Aorta (tissue), 5 donors: ENCODE measurements around the gene PLPP3. TPM values are rescaled to one million over a fixed set of nuclear protein-coding genes. Genes with fewer than 3 reads are reported as not detected.

Source experiments
- ATAC-seq: fragments of 200-7000 bp; cut with Tn5 transposase; one replicate; pipeline ENCODE4 v1.9.1; 2022; ENCODE audit warnings: moderate library complexity; ENCODE audit not compliant: low FRiP score
- DNase-seq, 2 donors: peaks; one replicate each; pipeline ENCODE4 v3.0.0-alpha.2; 2020
- H3K27ac ChIP-seq, 2 donors: one replicate each; pipeline ENCODE4 v1.5.1; 2013; ENCODE audit warnings: low read length in 2 of 2, mild to moderate bottlenecking in 2 of 2, moderate library complexity in 2 of 2, control low read depth in 1 of 2, inconsistent platforms in 1 of 2, low read depth in 1 of 2
- H3K27me3 ChIP-seq, 2 donors: one replicate each; pipeline ENCODE4 v1.6.1; 2013; ENCODE audit warnings: control low read depth in 1 of 2, low read length in 1 of 2, mild to moderate bottlenecking in 1 of 2, moderate library complexity in 1 of 2; ENCODE audit not compliant: insufficient read depth in 2 of 2, control insufficient read depth in 1 of 2
- H3K36me3 ChIP-seq, 2 donors: one replicate each; pipeline ENCODE4 v1.6.1; 2013; ENCODE audit warnings: control low read depth in 1 of 2, low read length in 1 of 2, mild to moderate bottlenecking in 1 of 2; ENCODE audit not compliant: insufficient read depth in 2 of 2, control insufficient read depth in 1 of 2
- H3K4me1 ChIP-seq, 2 donors: one replicate each; pipeline ENCODE4 v1.6.1; 2013; ENCODE audit warnings: low read length in 2 of 2, control low read depth in 1 of 2, mild to moderate bottlenecking in 1 of 2, moderate library complexity in 1 of 2; ENCODE audit not compliant: insufficient read depth in 2 of 2, control insufficient read depth in 1 of 2
- H3K4me3 ChIP-seq, 2 donors: one replicate each; pipeline ENCODE4 v1.5.1; 2013; ENCODE audit warnings: low read length in 2 of 2, control low read depth in 1 of 2, mild to moderate bottlenecking in 1 of 2
- H3K9me3 ChIP-seq: one replicate; pipeline ENCODE4 v1.6.1; 2013; ENCODE audit warnings: mild to moderate bottlenecking, low read length; ENCODE audit not compliant: control insufficient read depth
- WGBS, 2 donors: extraction: QIAGEN DNeasy Blood & Tissue Kit; methylation state at CpG; one replicate each; pipeline ENCODE4 v1.1.7; 2013; 5-methylcytosine and 5-hydroxymethylcytosine counted together
- intact Hi-C, 2 donors: fragments of 100-400 bp; cut with DNase I; formaldehyde crosslinking; loops; one replicate each; pipeline versions ENCODE4 v1.14.2 to v1.15.0; 2022
- polyA plus RNA-seq, 2 donors: library from polyadenylated mRNA; stranded (reverse); fragments of 200-250 nt; gene quantifications; one replicate each; pipeline ENCODE4 v1.2.3, GENCODE V29; 2013
- total RNA-seq, 2 donors: library from RNA; stranded (reverse); fragmentation: NEBNext Ultra II Directional; extraction: Animal tissue kit (Norgen Biotek cat#: 25700); gene quantifications; one replicate each; pipeline ENCODE4 v1.2.1, GENCODE V29; 2021
- donor health status: healthy with polysubstance abuse.
- donor health status: Bipolar disorder and iron deficiency.
- donor health status: DM: no; HTN: no; CAD: no.
- donor health status: DM: no; HTN: no; CAD: no.
- donor health status: DM: yes; HTN: yes; CAD: no.

The PLPP3 gene
- total and polyA plus RNA-seq, 4 donors, result 19.0 to 114 (median 94.2) TPM

- ATAC-seq (no peak), DNase-seq (no peak)
- H3K27ac ChIP-seq, result no peak overlapping the region
- intact Hi-C loops, result no loop called here
- no peaks in the 10 kb centered on the region for H3K27me3 ChIP-seq
- no peaks in the 10 kb centered on the region for H3K36me3 ChIP-seq
- H3K4me3 ChIP-seq, result no peak overlapping the region
- H3K9me3 ChIP-seq, result no peaks in the 10 kb centered on the region
- peaks cover 9 to 11% of the 10 kb centered on the region in 2 donors for H3K4me1 ChIP-seq
- 91% methylated on average over 8 of the region's 8 CpGs for WGBS, 2 donors
Observed at GRCh38 chr1:56561227-56562019, 17.9 kb downstream of the PLPP3 start.

- Histone ChIP-seq H3K4me3 (no peak overlapping the region), H3K36me3 (no peaks in the 10 kb centered on the region), H3K27ac (no peak overlapping the region), H3K27me3 (no peaks in the 10 kb centered on the region), H3K9me3 (no peaks in the 10 kb centered on the region), H3K4me1 (peaks cover 2 to 3% of the 10 kb centered on the region in 2 donors)
- no peak for ATAC-seq
- intact Hi-C loops, result no loop called here
- 71 to 74% methylated on average over 7 of the region's 7 CpGs for WGBS, 2 donors
- no peak for DNase-seq
Observed at GRCh38 chr1:56557746-56558145, 21.6 kb downstream of the PLPP3 start.

GRCh38 chr1:56555448-56555847 lies 23.9 kb downstream of the PLPP3 start:
- 84 to 87% methylated on average over 2 of the region's 2 CpGs for WGBS, 2 donors
- Histone ChIP-seq H3K4me1 (peaks cover 4% of the 10 kb centered on the region in 2 donors), H3K27me3 (no peaks in the 10 kb centered on the region), H3K4me3 (no peak overlapping the region), H3K36me3 (no peaks in the 10 kb centered on the region), H3K27ac (no peak overlapping the region), H3K9me3 (no peaks in the 10 kb centered on the region)
- intact Hi-C loops, result no loop called here
- no peak for DNase-seq
- ATAC-seq, result no peak

- DNase-seq (no peak), ATAC-seq (no peak)
- Histone ChIP-seq H3K27me3 (no peaks in the 10 kb centered on the region), H3K27ac (no peak overlapping the region), H3K4me3 (no peak overlapping the region), H3K36me3 (peaks cover 0 to 3% of the 10 kb centered on the region in 2 donors), H3K4me1 (peaks cover 4 to 6% of the 10 kb centered on the region in 2 donors), H3K9me3 (no peaks in the 10 kb centered on the region)
- 12 to 17% methylated on average over 1 of the region's 1 CpG for WGBS, 2 donors
- intact Hi-C loops, result no loop called here
Observed at GRCh38 chr1:56553046-56553445, 26.3 kb downstream of the PLPP3 start.

- Histone ChIP-seq H3K9me3 (no peaks in the 10 kb centered on the region), H3K4me1 (peaks cover 4 to 6% of the 10 kb centered on the region in 2 donors), H3K36me3 (peaks cover 0 to 3% of the 10 kb centered on the region in 2 donors), H3K27ac (no peak overlapping the region), H3K4me3 (no peak overlapping the region), H3K27me3 (no peaks in the 10 kb centered on the region)
- ATAC-seq (no peak), DNase-seq (no peak)
- intact Hi-C loops, result no loop called here
Observed at GRCh38 chr1:56552349-56552748, 27.0 kb downstream of the PLPP3 start.

- Histone ChIP-seq H3K36me3 (peaks cover 0 to 3% of the 10 kb centered on the region in 2 donors), H3K4me3 (no peak overlapping the region), H3K27me3 (no peaks in the 10 kb centered on the region), H3K4me1 (peaks cover 4 to 6% of the 10 kb centered on the region in 2 donors), H3K9me3 (no peaks in the 10 kb centered on the region), H3K27ac (no peak overlapping the region)
- 76 to 85% methylated on average over 3 of the region's 3 CpGs for WGBS, 2 donors
- DNase-seq (no peak), ATAC-seq (no peak)
- intact Hi-C loops, result no loop called here
Observed at GRCh38 chr1:56551691-56552090, 27.7 kb downstream of the PLPP3 start.

- Histone ChIP-seq H3K36me3 (peaks cover 0 to 3% of the 10 kb centered on the region in 2 donors), H3K27ac (no peak overlapping the region), H3K4me1 (peaks cover 4 to 6% of the 10 kb centered on the region in 2 donors), H3K4me3 (no peak overlapping the region), H3K9me3 (no peaks in the 10 kb centered on the region), H3K27me3 (no peaks in the 10 kb centered on the region)
- WGBS, 2 donors, result 68 to 74% methylated on average over 4 of the region's 4 CpGs
- intact Hi-C loops, result no loop called here
- ATAC-seq (no peak), DNase-seq (no peak)
Observed at GRCh38 chr1:56550859-56551188, 28.5 kb downstream of the PLPP3 start.

GRCh38 chr1:56550138-56550858 lies 29.1 kb downstream of the PLPP3 start:
- peaks cover 0 to 3% of the 10 kb centered on the region in 2 donors for H3K36me3 ChIP-seq
- H3K4me3 ChIP-seq, result no peak overlapping the region
- no peak overlapping the region for H3K27ac ChIP-seq
- ATAC-seq, result peak; percentile 23
- 76 to 81% methylated on average over 5 of the region's 5 CpGs for WGBS, 2 donors
- peaks cover 4 to 6% of the 10 kb centered on the region in 2 donors for H3K4me1 ChIP-seq
- no peak for DNase-seq
- intact Hi-C loops, result no loop called here
- no peaks in the 10 kb centered on the region for H3K27me3 ChIP-seq
- no peaks in the 10 kb centered on the region for H3K9me3 ChIP-seq

GRCh38 chr1:56548571-56548970 lies 30.8 kb downstream of the PLPP3 start:
- Histone ChIP-seq H3K27me3 (no peaks in the 10 kb centered on the region), H3K36me3 (peaks cover 0 to 3% of the 10 kb centered on the region in 2 donors), H3K9me3 (no peaks in the 10 kb centered on the region), H3K27ac (no peak overlapping the region), H3K4me1 (peaks cover 4 to 11% of the 10 kb centered on the region in 2 donors), H3K4me3 (no peak overlapping the region)
- ATAC-seq (no peak), DNase-seq (no peak)
- intact Hi-C loops, result no loop called here
